ENCODE results near the gene NIPAL3.
A peak's percentile ranks its signal among the peaks of the same experiment; 100 is the strongest.
"Not testable (repeated sequence)": the region's sequence is repeated elsewhere in the genome, so short reads cannot be mapped to it uniquely, and the experiment has no call there.

Gene NIPAL3

GRCh38 chr1:24457866-24458265, 42.3 kb downstream of the NIPAL3 start:
- peaks cover 0 to 14% of the 10 kb centered on the region in 2 experiments for H3K36me3 ChIP-seq (ENCODE audit: control insufficient read depth in 1 of 2, insufficient read depth in 2 of 2, low read length in 2 of 2)
- no peak overlapping the region for H2AFZ ChIP-seq (ENCODE audit: insufficient read depth, low read length, poor library complexity)
- H4K91ac ChIP-seq (ENCODE audit: low read depth, low read length) = no peak overlapping the region
- no peaks in the 10 kb centered on the region for H3K9me3 ChIP-seq (ENCODE audit: insufficient read depth, low read depth, low read length)
- H4K12ac ChIP-seq (ENCODE audit: low read depth, low read length) = no peak overlapping the region
- H3K27ac ChIP-seq (ENCODE audit: low read depth, low read length) = no peak overlapping the region
- H3K4me3 ChIP-seq (ENCODE audit: low read depth, low read length) = no peak overlapping the region
- H3K9ac ChIP-seq (ENCODE audit: low read length) = no peak overlapping the region
- H3K79me1 ChIP-seq (ENCODE audit: low read length) = no peaks in the 10 kb centered on the region
- no peaks in the 10 kb centered on the region for H3K79me2 ChIP-seq (ENCODE audit: control insufficient read depth, insufficient read depth, low read length, poor library complexity)
- no peaks in the 10 kb centered on the region for H3K4me1 ChIP-seq (ENCODE audit: control insufficient read depth in 1 of 2, insufficient read depth in 2 of 2, low read length in 2 of 2)
- no peak overlapping the region for H2AK5ac ChIP-seq (ENCODE audit: low read length)
- H3K23ac ChIP-seq (ENCODE audit: low read length) = no peak overlapping the region
- no peak overlapping the region for H2BK12ac ChIP-seq (ENCODE audit: low read length)
- no peak overlapping the region for H4K8ac ChIP-seq (ENCODE audit: low read depth, low read length)
- DNase-seq = peak; percentile 85
- no CpG with 5 or more reads among the region's 3 CpGs for WGBS (ENCODE audit: extremely low coverage, insufficient coverage, insufficient read length)
- H3K4ac ChIP-seq (ENCODE audit: low read depth, low read length) = no peak overlapping the region
- H3K18ac ChIP-seq (ENCODE audit: low read length) = no peak overlapping the region
- no peak overlapping the region for H3K14ac ChIP-seq (ENCODE audit: low read length)
- no peak overlapping the region for H2BK5ac ChIP-seq (ENCODE audit: low read depth, low read length, poor library complexity)
- H2BK120ac ChIP-seq (ENCODE audit: insufficient read depth, low read length, poor library complexity) = no peak overlapping the region
- H3K27me3 ChIP-seq (ENCODE audit: insufficient read depth, low read length) = no peaks in the 10 kb centered on the region
- no peak overlapping the region for H3K4me2 ChIP-seq (ENCODE audit: low read length)

GRCh38 chr1:24459551-24460266, 44.1 kb downstream of the NIPAL3 start:
- H3K4me1 ChIP-seq (ENCODE audit: control insufficient read depth in 1 of 2, insufficient read depth in 2 of 2, low read length in 2 of 2) = peaks cover 0 to 2% of the 10 kb centered on the region in 2 experiments
- H3K9me3 ChIP-seq (ENCODE audit: insufficient read depth, low read depth, low read length) = no peaks in the 10 kb centered on the region
- no peak overlapping the region for H2BK12ac ChIP-seq (ENCODE audit: low read length)
- H3K23ac ChIP-seq (ENCODE audit: low read length) = no peak overlapping the region
- H2BK5ac ChIP-seq (ENCODE audit: low read depth, low read length, poor library complexity) = no peak overlapping the region
- no peak overlapping the region for H4K12ac ChIP-seq (ENCODE audit: low read depth, low read length)
- H3K79me2 ChIP-seq (ENCODE audit: control insufficient read depth, insufficient read depth, low read length, poor library complexity) = no peaks in the 10 kb centered on the region
- H3K18ac ChIP-seq (ENCODE audit: low read length) = no peak overlapping the region
- DNase-seq = no peak
- H2AFZ ChIP-seq (ENCODE audit: insufficient read depth, low read length, poor library complexity) = no peak overlapping the region
- no peak overlapping the region for H2BK120ac ChIP-seq (ENCODE audit: insufficient read depth, low read length, poor library complexity)
- peaks cover 0 to 11% of the 10 kb centered on the region in 2 experiments for H3K36me3 ChIP-seq (ENCODE audit: control insufficient read depth in 1 of 2, insufficient read depth in 2 of 2, low read length in 2 of 2)
- no peak overlapping the region for H3K4me2 ChIP-seq (ENCODE audit: low read length)
- no peak overlapping the region for H3K14ac ChIP-seq (ENCODE audit: low read length)
- no peaks in the 10 kb centered on the region for H3K79me1 ChIP-seq (ENCODE audit: low read length)
- no peak overlapping the region for H4K8ac ChIP-seq (ENCODE audit: low read depth, low read length)
- H3K27ac ChIP-seq (ENCODE audit: low read depth, low read length) = no peak overlapping the region
- no peak overlapping the region for H4K91ac ChIP-seq (ENCODE audit: low read depth, low read length)
- no peak overlapping the region for H2AK5ac ChIP-seq (ENCODE audit: low read length)
- no CpG with 5 or more reads among the region's 6 CpGs for WGBS (ENCODE audit: extremely low coverage, insufficient coverage, insufficient read length)
- no peaks in the 10 kb centered on the region for H3K27me3 ChIP-seq (ENCODE audit: insufficient read depth, low read length)
- H3K9ac ChIP-seq (ENCODE audit: low read length) = no peak overlapping the region
- H3K4ac ChIP-seq (ENCODE audit: low read depth, low read length) = no peak overlapping the region
- H3K4me3 ChIP-seq (ENCODE audit: low read depth, low read length) = no peak overlapping the region

- H3K4me2 ChIP-seq (ENCODE audit: low read length); H3K79me2 ChIP-seq (ENCODE audit: control insufficient read depth, insufficient read depth, low read length, poor library complexity); H3K4me3 ChIP-seq (ENCODE audit: low read depth, low read length); H3K14ac ChIP-seq (ENCODE audit: low read length); H3K4me1 ChIP-seq (ENCODE audit: control insufficient read depth in 1 of 2, insufficient read depth in 2 of 2, low read length in 2 of 2); H3K79me1 ChIP-seq (ENCODE audit: low read length); H2BK12ac ChIP-seq (ENCODE audit: low read length); H2AFZ ChIP-seq (ENCODE audit: insufficient read depth, low read length, poor library complexity); H3K9ac ChIP-seq (ENCODE audit: low read length); H3K4ac ChIP-seq (ENCODE audit: low read depth, low read length); H2BK5ac ChIP-seq (ENCODE audit: low read depth, low read length, poor library complexity); H3K23ac ChIP-seq (ENCODE audit: low read length); H2AK5ac ChIP-seq (ENCODE audit: low read length); H4K12ac ChIP-seq (ENCODE audit: low read depth, low read length); H3K27me3 ChIP-seq (ENCODE audit: insufficient read depth, low read length); DNase-seq; H2BK120ac ChIP-seq (ENCODE audit: insufficient read depth, low read length, poor library complexity); H4K91ac ChIP-seq (ENCODE audit: low read depth, low read length); H4K8ac ChIP-seq (ENCODE audit: low read depth, low read length); H3K27ac ChIP-seq (ENCODE audit: low read depth, low read length); H3K18ac ChIP-seq (ENCODE audit: low read length); H3K9me3 ChIP-seq (ENCODE audit: insufficient read depth, low read depth, low read length): not testable (repeated sequence)
- peaks cover 0 to 15% of the 10 kb centered on the region in 2 experiments for H3K36me3 ChIP-seq (ENCODE audit: control insufficient read depth in 1 of 2, insufficient read depth in 2 of 2, low read length in 2 of 2)
- WGBS (ENCODE audit: extremely low coverage, insufficient coverage, insufficient read length) = no CpG with 5 or more reads among the region's 4 CpGs
These were observed 46.5 kb downstream of the NIPAL3 start for GRCh38 chr1:24462128-24462527.

GRCh38 chr1:24463776-24464735, 48.5 kb downstream of the NIPAL3 start:
- H3K9ac ChIP-seq (ENCODE audit: low read length) = no peak overlapping the region
- H3K27ac ChIP-seq (ENCODE audit: low read depth, low read length) = no peak overlapping the region
- no peak overlapping the region for H2AK5ac ChIP-seq (ENCODE audit: low read length)
- H3K4ac ChIP-seq (ENCODE audit: low read depth, low read length) = no peak overlapping the region
- H2BK120ac ChIP-seq (ENCODE audit: insufficient read depth, low read length, poor library complexity) = no peak overlapping the region
- H3K79me2 ChIP-seq (ENCODE audit: control insufficient read depth, insufficient read depth, low read length, poor library complexity) = no peaks in the 10 kb centered on the region
- H3K27me3 ChIP-seq (ENCODE audit: insufficient read depth, low read length) = no peaks in the 10 kb centered on the region
- no peak overlapping the region for H3K4me2 ChIP-seq (ENCODE audit: low read length)
- H2BK12ac ChIP-seq (ENCODE audit: low read length) = no peak overlapping the region
- no peaks in the 10 kb centered on the region for H3K79me1 ChIP-seq (ENCODE audit: low read length)
- H3K18ac ChIP-seq (ENCODE audit: low read length) = no peak overlapping the region
- no peak overlapping the region for H3K14ac ChIP-seq (ENCODE audit: low read length)
- no peak overlapping the region for H2BK5ac ChIP-seq (ENCODE audit: low read depth, low read length, poor library complexity)
- DNase-seq = peak; percentile 64 to 74
- WGBS (ENCODE audit: extremely low coverage, insufficient coverage, insufficient read length) = no CpG with 5 or more reads among the region's 14 CpGs
- H3K4me1 ChIP-seq (ENCODE audit: control insufficient read depth in 1 of 2, insufficient read depth in 2 of 2, low read length in 2 of 2) = peaks cover 3 to 7% of the 10 kb centered on the region in 2 experiments
- peaks cover 0 to 12% of the 10 kb centered on the region in 2 experiments for H3K36me3 ChIP-seq (ENCODE audit: control insufficient read depth in 1 of 2, insufficient read depth in 2 of 2, low read length in 2 of 2)
- H4K12ac ChIP-seq (ENCODE audit: low read depth, low read length) = no peak overlapping the region
- H3K9me3 ChIP-seq (ENCODE audit: insufficient read depth, low read depth, low read length) = no peaks in the 10 kb centered on the region
- no peak overlapping the region for H4K8ac ChIP-seq (ENCODE audit: low read depth, low read length)
- H3K23ac ChIP-seq (ENCODE audit: low read length) = no peak overlapping the region
- no peak overlapping the region for H2AFZ ChIP-seq (ENCODE audit: insufficient read depth, low read length, poor library complexity)
- H4K91ac ChIP-seq (ENCODE audit: low read depth, low read length) = no peak overlapping the region
- no peak overlapping the region for H3K4me3 ChIP-seq (ENCODE audit: low read depth, low read length)
